HepG2 (cell line): ENCODE results near the gene CAMKMT.

Experiments
- CTCF ChIP-seq: sonication (generic); formaldehyde crosslinking; IDR thresholded peaks from 2 replicates; pipeline ENCODE4 v1.5.0; 2020; ENCODE audit warnings: mild to moderate bottlenecking, missing genetic modification reagents, moderate library complexity
- EP300 ChIP-seq, 3 experiments: sonication (generic) in 1 of 3; formaldehyde crosslinking in 1 of 3; IDR thresholded peaks; 2 replicates each; pipeline versions ENCODE4 v1.5.1 to v1.6.1; 2011 to 2020; ENCODE audit warnings: low read depth in 2 of 3, low read length in 2 of 3, borderline replicate concordance in 1 of 3, improper control_type of control experiment in 1 of 3, mild to moderate bottlenecking in 1 of 3, missing genetic modification reagents in 1 of 3, moderate library complexity in 1 of 3
- SIN3B ChIP-seq: fragments of 150-350 bp; IDR thresholded peaks from 2 replicates; pipeline ENCODE4 v1.6.1; 2014; ENCODE audit warnings: low read length

- no peak for TF ChIP-seq CTCF (CRISPR knock-in tag)
- TF ChIP-seq EP300 (IDR thresholded peaks at IDR 0.05; ENCODE audit: low read depth in 2 of 2, low read length in 2 of 2), result no peak
- TF ChIP-seq EP300 (CRISPR knock-in tag; IDR thresholded peaks at IDR 0.05; ENCODE audit: borderline replicate concordance), result no peak
- TF ChIP-seq SIN3B, result no peak
Measured at GRCh38 chr2:44443517-44443916, 81.8 kb downstream of the CAMKMT start.
